Mesenchymal stem cell (in vitro differentiated cells and primary cell): ENCODE results near the gene ETV1.
A peak's percentile ranks its signal among the peaks of the same experiment; 100 is the strongest.

Source experiments
- DNase-seq: peaks from one replicate; pipeline ENCODE4 v3.0.0-alpha.2; 2013
- H2AFZ ChIP-seq: one replicate; pipeline ENCODE4 v1.6.1; 2013; ENCODE audit warnings: low read depth, mild to moderate bottlenecking, control low read depth, inconsistent platforms, low read length, moderate library complexity
- H2AK5ac ChIP-seq: 2 replicates; pipeline ENCODE4 v1.6.1; 2013; ENCODE audit warnings: low read length, moderate library complexity, mild to moderate bottlenecking, inconsistent platforms; ENCODE audit not compliant: severe bottlenecking
- H2BK120ac ChIP-seq: one replicate; pipeline ENCODE4 v1.6.1; 2013; ENCODE audit warnings: low read depth, mild to moderate bottlenecking, inconsistent platforms, low read length, moderate library complexity
- H2BK12ac ChIP-seq, 2 experiments: one replicate each; pipeline ENCODE4 v1.6.1; 2013; ENCODE audit warnings: inconsistent platforms in 2 of 2, low read length in 2 of 2, mild to moderate bottlenecking in 2 of 2, moderate library complexity in 2 of 2, control low read depth in 1 of 2
- H2BK15ac ChIP-seq: one replicate; pipeline ENCODE4 v1.6.1; 2013; ENCODE audit warnings: mild to moderate bottlenecking, low read depth, inconsistent platforms; ENCODE audit not compliant: poor library complexity, severe bottlenecking
- H2BK5ac ChIP-seq: 2 replicates; pipeline ENCODE4 v1.6.1; 2013; ENCODE audit warnings: low read depth, mild to moderate bottlenecking, low read length, control low read depth, inconsistent platforms; ENCODE audit not compliant: poor library complexity, severe bottlenecking
- H3K14ac ChIP-seq, 2 experiments: one replicate each; pipeline ENCODE4 v1.6.1; 2013; ENCODE audit warnings: inconsistent platforms in 2 of 2, low read length in 2 of 2, control low read depth in 1 of 2, mild to moderate bottlenecking in 1 of 2, moderate library complexity in 1 of 2
- H3K18ac ChIP-seq, 2 experiments: one replicate each; pipeline ENCODE4 v1.6.1; 2013; ENCODE audit warnings: inconsistent platforms in 2 of 2, low read length in 2 of 2, control low read depth in 1 of 2, low read depth in 1 of 2, mild to moderate bottlenecking in 1 of 2
- H3K23ac ChIP-seq, 2 experiments: one replicate each; pipeline ENCODE4 v1.6.1; 2013; ENCODE audit warnings: inconsistent platforms in 2 of 2, low read length in 2 of 2, mild to moderate bottlenecking in 2 of 2, moderate library complexity in 2 of 2, control low read depth in 1 of 2
- H3K27ac ChIP-seq: 2 replicates; pipeline ENCODE4 v1.5.1; 2013; ENCODE audit warnings: mild to moderate bottlenecking, moderate library complexity, low read length, control low read depth, inconsistent platforms; ENCODE audit not compliant: poor library complexity, severe bottlenecking
- H3K27me3 ChIP-seq, 2 experiments: 2 replicates each; pipeline versions ENCODE4 v1.6.1 to v1.7.0; 2013; ENCODE audit warnings: low read length in 2 of 2, mild to moderate bottlenecking in 2 of 2, moderate library complexity in 2 of 2, control low read depth in 1 of 2, inconsistent platforms in 1 of 2; ENCODE audit not compliant: control insufficient read depth in 1 of 2, insufficient read depth in 1 of 2
- H3K36me3 ChIP-seq, 2 experiments: 2 replicates each; pipeline versions ENCODE4 v1.6.1 to v1.7.0; 2013; ENCODE audit warnings: low read length in 2 of 2, control low read depth in 1 of 2, inconsistent platforms in 1 of 2, low read depth in 1 of 2, mild to moderate bottlenecking in 1 of 2; ENCODE audit not compliant: insufficient read depth in 2 of 2, control insufficient read depth in 1 of 2
- H3K4ac ChIP-seq, 2 experiments: one replicate each; pipeline ENCODE4 v1.6.1; 2013; ENCODE audit warnings: inconsistent platforms in 2 of 2, low read length in 2 of 2, mild to moderate bottlenecking in 2 of 2, moderate library complexity in 2 of 2, control low read depth in 1 of 2, low read depth in 1 of 2
- H3K4me1 ChIP-seq: 2 replicates; pipeline ENCODE4 v1.6.1; 2013; ENCODE audit warnings: low read depth, low read length, control low read depth; ENCODE audit not compliant: control insufficient read depth, insufficient read depth
- H3K4me2 ChIP-seq: 2 replicates; pipeline ENCODE4 v1.6.1; 2013; ENCODE audit warnings: low read length, mild to moderate bottlenecking, inconsistent platforms; ENCODE audit not compliant: poor library complexity, severe bottlenecking
- H3K4me3 ChIP-seq, 2 experiments: 2 replicates each; pipeline versions ENCODE4 v1.5.1 to v1.7.0; 2013; ENCODE audit warnings: low read length in 2 of 2, mild to moderate bottlenecking in 2 of 2, control low read depth in 1 of 2, low read depth in 1 of 2; ENCODE audit not compliant: insufficient read depth in 1 of 2
- H3K79me1 ChIP-seq: replicated peaks from 2 replicates; pipeline ENCODE4 v1.6.1; 2013; ENCODE audit warnings: mild to moderate bottlenecking, control low read depth, low read length, inconsistent platforms; ENCODE audit not compliant: poor library complexity, severe bottlenecking
- H3K9ac ChIP-seq: 2 replicates; pipeline ENCODE4 v1.7.0; 2013; ENCODE audit warnings: mild to moderate bottlenecking, low read length, moderate library complexity
- H3K9me3 ChIP-seq: 2 replicates; pipeline ENCODE4 v1.7.0; 2013; ENCODE audit warnings: mild to moderate bottlenecking, low read length; ENCODE audit not compliant: control insufficient read depth
- H4K8ac ChIP-seq: one replicate; pipeline ENCODE4 v1.6.1; 2013; ENCODE audit warnings: inconsistent platforms, mild to moderate bottlenecking, low read length, moderate library complexity
- H4K91ac ChIP-seq: one replicate; pipeline ENCODE4 v1.6.1; 2013; ENCODE audit warnings: mild to moderate bottlenecking, low read length, inconsistent platforms
- WGBS: methylation state at CpG from one replicate; pipeline ENCODE4 v1.1.7; 2013; ENCODE audit warnings: mixed read lengths; 5-methylcytosine and 5-hydroxymethylcytosine counted together

The ETV1 gene

DNA sequence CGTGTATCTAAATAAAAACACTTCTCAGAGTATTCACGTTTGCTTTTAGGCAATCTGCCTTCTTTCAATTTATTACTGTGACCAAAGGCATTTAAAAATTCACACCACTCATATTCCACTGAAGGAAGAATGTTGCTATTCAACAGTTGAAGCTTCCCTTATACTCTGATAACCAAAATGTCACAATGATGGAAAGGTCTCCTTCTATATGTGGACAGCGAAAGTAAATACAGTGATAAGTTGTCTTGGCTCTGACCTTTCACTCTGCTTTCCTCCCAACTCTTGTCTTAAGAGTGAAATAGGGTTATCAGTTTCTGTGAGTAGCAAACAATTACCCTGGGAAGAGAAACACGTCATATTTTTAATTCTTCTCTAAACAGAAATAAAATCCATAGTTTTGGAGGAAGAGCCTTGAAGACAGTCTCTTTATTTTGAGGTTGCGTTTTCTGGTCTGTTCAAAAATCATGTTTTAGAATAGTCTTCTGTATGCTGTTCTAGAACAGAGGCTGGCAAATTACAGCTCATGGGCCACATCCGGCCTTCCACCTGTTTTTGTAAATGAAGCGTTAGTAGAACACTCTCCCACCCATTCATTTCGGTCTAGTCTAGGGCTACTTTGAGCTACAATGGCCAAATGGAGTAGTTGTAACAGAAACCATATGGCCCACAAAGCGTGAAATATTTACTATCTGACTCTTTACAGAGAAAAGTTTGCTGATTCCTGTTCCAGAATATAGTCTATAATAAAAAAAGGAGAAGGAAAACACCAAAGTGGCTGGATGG, 41.3 kb downstream of the ETV1 start:
- Histone ChIP-seq H3K4me1 (peaks cover 3% of the 10 kb centered on the region), H4K91ac (no peak overlapping the region), H3K14ac (no peak overlapping the region), H2BK120ac (no peak overlapping the region), H3K23ac (no peak overlapping the region), H3K79me1 (peaks cover 7% of the 10 kb centered on the region), H3K9ac (no peak overlapping the region), H3K18ac (no peak overlapping the region), H3K4me3 (no peak overlapping the region), H2BK5ac (no peak overlapping the region), H3K27me3 (no peaks in the 10 kb centered on the region), H2BK15ac (no peak overlapping the region), H2AK5ac (peak overlapping the region; percentile 27), H3K4ac (no peak overlapping the region), H4K8ac (no peak overlapping the region), H3K36me3 (peaks cover 0 to 7% of the 10 kb centered on the region in 2 experiments), H3K4me2 (no peak overlapping the region), H2BK12ac (no peak overlapping the region), H3K27ac (no peak overlapping the region), H3K9me3 (no peaks in the 10 kb centered on the region), H2AFZ (no peak overlapping the region)
- peak; percentile 18 for DNase-seq
- WGBS: 66% methylated on average over 4 of the region's 9 CpGs

DNA sequence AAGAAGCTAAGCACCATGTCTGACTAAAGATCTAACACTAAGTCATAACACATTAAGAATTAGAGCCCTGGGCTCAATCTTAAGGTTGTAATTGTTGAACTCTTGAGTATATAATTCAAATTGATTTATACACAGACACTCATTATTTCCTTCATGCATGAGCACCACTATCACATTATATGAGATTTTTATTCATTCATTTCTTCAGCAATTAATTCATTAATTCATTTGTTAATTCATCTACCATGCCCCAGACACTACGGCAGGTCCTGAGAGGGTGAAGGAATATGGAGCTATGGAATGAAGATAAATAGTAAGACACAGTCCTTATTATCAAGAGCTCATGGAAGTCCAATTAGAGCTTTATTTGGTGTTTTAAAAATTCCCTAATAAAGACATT, 41.9 kb downstream of the ETV1 start:
- peaks cover 3% of the 10 kb centered on the region for H3K4me1 ChIP-seq
- no CpG with 5 or more reads among the region's 1 CpG for WGBS
- no peak overlapping the region for H2BK120ac ChIP-seq
- H3K18ac ChIP-seq: no peak overlapping the region
- H3K4me2 ChIP-seq: no peak overlapping the region
- H4K8ac ChIP-seq: no peak overlapping the region
- H3K36me3 ChIP-seq: peaks cover 0 to 7% of the 10 kb centered on the region in 2 experiments
- H3K9ac ChIP-seq: no peak overlapping the region
- H3K4ac ChIP-seq: no peak overlapping the region
- no peak overlapping the region for H3K14ac ChIP-seq
- no peak overlapping the region for H2BK15ac ChIP-seq
- H3K4me3 ChIP-seq: no peak overlapping the region
- H2AK5ac ChIP-seq: no peak overlapping the region
- no peak overlapping the region for H4K91ac ChIP-seq
- no peaks in the 10 kb centered on the region for H3K9me3 ChIP-seq
- H2BK12ac ChIP-seq: no peak overlapping the region
- H2BK5ac ChIP-seq: no peak overlapping the region
- H3K79me1 ChIP-seq: peaks cover 7% of the 10 kb centered on the region
- no peak overlapping the region for H2AFZ ChIP-seq
- no peak overlapping the region for H3K23ac ChIP-seq
- H3K27me3 ChIP-seq: no peaks in the 10 kb centered on the region
- no peak for DNase-seq
- H3K27ac ChIP-seq: no peak overlapping the region

- no peak overlapping the region for H3K4ac ChIP-seq
- H2AK5ac ChIP-seq: no peak overlapping the region
- H3K9ac ChIP-seq: peak overlapping the region; percentile 88
- peak overlapping the region in 1 of 2 experiments; percentile 76 for H3K4me3 ChIP-seq
- no peak overlapping the region for H2BK12ac ChIP-seq
- H2BK5ac ChIP-seq: no peak overlapping the region
- WGBS: no CpG with 5 or more reads among the region's 1 CpG
- no peak overlapping the region for H2BK15ac ChIP-seq
- H3K4me1 ChIP-seq: peaks cover 3% of the 10 kb centered on the region
- peak overlapping the region; percentile 78 for H3K27ac ChIP-seq
- no peak overlapping the region for H3K18ac ChIP-seq
- H3K79me1 ChIP-seq: peaks cover 7% of the 10 kb centered on the region
- peak; percentile 68 for DNase-seq
- no peak overlapping the region for H2AFZ ChIP-seq
- no peak overlapping the region for H4K8ac ChIP-seq
- H3K9me3 ChIP-seq: no peaks in the 10 kb centered on the region
- no peak overlapping the region for H2BK120ac ChIP-seq
- H4K91ac ChIP-seq: no peak overlapping the region
- no peak overlapping the region for H3K4me2 ChIP-seq
- peaks cover 0 to 7% of the 10 kb centered on the region in 2 experiments for H3K36me3 ChIP-seq
- H3K27me3 ChIP-seq: no peaks in the 10 kb centered on the region
- H3K23ac ChIP-seq: no peak overlapping the region
- no peak overlapping the region for H3K14ac ChIP-seq
Observed at GRCh38 chr7:13946181-13946580, 43.3 kb downstream of the ETV1 start.

GRCh38 chr7:13945670-13946069, 43.8 kb downstream of the ETV1 start:
- no peak overlapping the region for H2BK5ac ChIP-seq
- peak overlapping the region; percentile 78 for H3K27ac ChIP-seq
- no peak overlapping the region for H2AFZ ChIP-seq
- H3K27me3 ChIP-seq: no peaks in the 10 kb centered on the region
- H4K91ac ChIP-seq: no peak overlapping the region
- no peak overlapping the region for H2BK12ac ChIP-seq
- H2BK120ac ChIP-seq: no peak overlapping the region
- H4K8ac ChIP-seq: no peak overlapping the region
- H3K9me3 ChIP-seq: no peaks in the 10 kb centered on the region
- H3K4ac ChIP-seq: no peak overlapping the region
- peaks cover 3% of the 10 kb centered on the region for H3K4me1 ChIP-seq
- peak overlapping the region; percentile 14 for H3K4me2 ChIP-seq
- no peak overlapping the region for H2BK15ac ChIP-seq
- peak; percentile 55 for DNase-seq
- peak overlapping the region; percentile 88 for H3K9ac ChIP-seq
- H3K18ac ChIP-seq: no peak overlapping the region
- no peak overlapping the region for H2AK5ac ChIP-seq
- H3K36me3 ChIP-seq: peaks cover 0 to 7% of the 10 kb centered on the region in 2 experiments
- H3K14ac ChIP-seq: no peak overlapping the region
- no peak overlapping the region for H3K23ac ChIP-seq
- peak overlapping the region in 1 of 2 experiments; percentile 76 for H3K4me3 ChIP-seq
- peaks cover 7% of the 10 kb centered on the region for H3K79me1 ChIP-seq
- WGBS: 63% methylated on average over 5 of the region's 7 CpGs
